ENCODE data around the gene CTR9.
"Not testable (repeated sequence)": the region's sequence is repeated elsewhere in the genome, so short reads cannot be mapped to it uniquely, and the experiment has no call there.

Gene CTR9

DNA sequence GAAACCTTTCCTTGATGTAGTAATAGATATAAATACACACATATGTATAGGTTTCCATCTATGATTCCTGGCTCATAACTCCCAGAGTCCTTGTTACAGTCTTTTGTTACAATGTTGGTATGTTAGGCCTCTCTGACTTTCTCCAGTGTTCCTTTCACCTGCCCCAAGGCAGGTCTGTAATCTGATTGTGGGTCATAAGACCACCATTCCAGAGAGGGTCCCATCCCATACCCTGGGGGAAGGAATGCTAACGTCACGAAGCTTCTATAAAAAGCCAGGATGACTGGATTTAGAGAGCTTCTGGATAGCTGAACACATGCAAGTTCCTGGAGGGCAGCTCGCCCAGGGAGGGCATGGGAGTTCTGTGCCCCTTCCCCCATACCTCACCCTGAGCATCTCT lies 71.4 kb downstream of the CTR9 start:
- not testable (repeated sequence) for DNase-seq (ENCODE audit: low read depth, low spot score)

DNA sequence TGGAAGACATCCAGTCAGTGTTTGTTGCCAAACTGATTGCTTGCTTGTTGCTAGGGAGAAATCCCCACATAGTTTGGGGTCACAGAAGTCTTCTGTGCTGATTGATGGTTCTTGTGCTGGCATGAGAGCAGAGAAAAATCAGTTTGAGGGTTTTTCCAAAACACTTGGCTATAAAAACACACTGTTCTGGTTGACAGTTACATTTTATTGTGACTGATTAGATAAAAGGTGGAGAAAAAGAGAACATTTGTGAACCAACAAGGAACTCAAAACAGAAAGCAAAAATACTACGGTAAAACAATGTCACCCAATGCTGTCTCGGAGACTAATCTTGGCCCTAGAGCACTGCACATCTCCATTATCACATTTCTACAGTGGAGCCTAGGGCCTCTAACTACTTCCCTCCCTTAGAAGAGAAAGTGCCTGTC lies 72.1 kb downstream of the CTR9 start:
- no peak for DNase-seq (ENCODE audit: low read depth, low spot score)

DNA sequence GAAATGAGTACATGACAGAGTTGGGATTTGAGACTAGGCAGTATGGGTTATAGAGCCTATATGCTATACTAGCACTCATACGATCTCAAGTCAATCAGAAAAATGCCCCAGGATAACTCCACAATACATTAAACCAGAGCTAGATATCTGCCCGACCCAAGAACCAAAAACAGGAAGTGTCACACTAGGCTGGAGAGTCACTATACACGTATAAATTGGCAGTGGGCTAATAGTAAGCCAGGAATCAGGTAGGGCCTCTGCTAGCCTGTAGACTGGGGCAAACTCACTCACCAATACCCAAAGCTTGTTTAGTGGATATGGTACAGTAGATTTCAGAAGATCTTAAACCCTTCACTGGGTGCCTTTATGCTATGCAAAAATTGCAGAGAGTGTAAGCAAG lies 73.8 kb downstream of the CTR9 start:
- no peak for DNase-seq (ENCODE audit: low read depth, low spot score)

DNA sequence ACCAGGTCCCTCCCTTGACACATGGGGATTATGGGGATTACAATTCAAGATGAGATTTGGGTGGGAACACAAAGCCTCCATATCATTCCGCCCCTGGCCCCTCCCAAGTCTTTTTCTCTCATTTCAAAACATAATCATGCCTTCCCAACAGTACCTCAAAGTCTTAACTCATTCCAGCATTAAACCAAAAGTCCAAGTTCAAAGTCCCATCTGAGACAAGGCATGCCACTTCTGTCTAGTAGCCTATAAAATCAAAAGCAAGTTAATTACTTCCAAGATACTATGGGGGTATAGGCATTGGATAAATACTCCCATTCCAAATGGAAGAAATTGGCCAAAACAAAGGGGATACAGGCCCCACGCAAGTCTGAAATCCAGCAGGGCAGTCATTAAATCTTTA lies 77.4 kb downstream of the CTR9 start:
- no peak for DNase-seq (ENCODE audit: low read depth, low spot score)

DNA sequence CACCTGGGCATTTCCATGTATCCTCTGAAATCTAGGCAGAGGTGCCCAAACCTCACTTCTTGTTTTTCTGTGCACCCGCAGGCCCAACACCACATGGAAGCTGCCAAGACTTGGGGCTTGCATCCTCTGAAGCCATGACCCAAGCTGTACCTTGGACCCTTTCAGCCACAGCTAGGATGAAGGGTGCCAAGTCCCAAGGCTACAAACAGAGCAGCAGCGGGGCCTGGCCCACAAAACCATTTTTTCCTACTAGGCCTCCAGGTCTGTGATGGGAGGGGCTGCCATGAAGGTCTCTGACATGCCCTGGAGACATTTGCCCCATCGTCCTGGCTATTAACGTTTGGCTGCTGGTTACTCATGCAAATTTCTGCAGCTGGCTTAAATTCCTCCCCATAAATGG lies 78.1 kb downstream of the CTR9 start:
- no peak for DNase-seq (ENCODE audit: low read depth, low spot score)

Data from smooth muscle cell of the brain vasculature (primary cell).